ENCODE results near the gene SLC7A5.
"Not testable (repeated sequence)": the region's sequence is repeated elsewhere in the genome, so short reads cannot be mapped to it uniquely, and the experiment has no call there.

SLC7A5 gene

DNA sequence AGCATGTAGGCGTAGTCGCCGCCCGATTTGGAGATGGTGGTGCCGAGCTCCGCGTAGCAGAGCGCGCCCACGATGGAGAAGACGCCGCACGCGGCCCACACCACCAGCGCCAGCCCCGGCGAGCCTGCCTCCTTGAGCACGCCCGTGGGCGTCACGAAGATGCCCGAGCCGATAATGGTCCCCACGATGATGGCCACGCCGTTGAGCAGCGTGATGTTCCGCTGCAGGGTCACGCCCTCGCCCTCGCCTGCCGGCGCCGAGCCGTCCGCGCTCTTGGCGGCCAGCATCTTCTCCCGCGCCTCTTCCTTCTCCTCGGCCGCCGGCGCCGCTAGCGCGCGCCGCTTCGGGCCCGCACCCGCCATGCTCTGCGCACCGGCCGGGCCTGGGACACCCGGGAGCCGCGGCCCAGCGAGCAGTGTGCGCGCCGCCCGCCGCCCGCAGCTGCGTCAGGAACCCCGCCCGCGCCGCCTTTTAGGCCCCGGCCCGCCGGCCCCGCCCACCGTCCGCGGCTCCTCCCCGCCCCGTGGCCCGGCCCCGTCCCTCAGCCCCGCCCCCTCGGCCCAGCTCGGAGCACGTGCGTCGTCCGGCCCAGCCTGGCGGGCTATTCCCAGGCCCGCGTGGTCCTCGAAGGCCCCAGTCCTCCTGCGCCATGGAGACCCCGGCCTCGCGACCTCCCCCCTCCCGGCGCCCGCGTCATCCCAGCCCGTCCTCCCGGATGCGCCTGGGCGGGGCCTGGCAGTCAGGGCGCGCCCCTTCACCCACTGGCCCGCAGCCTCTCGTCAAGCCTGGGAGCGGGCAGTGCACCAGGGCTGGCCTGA lies at the start of gene SLC7A5:
Gene SLC7A5 (minus strand): TSS at position 447 of the 818 bp plus-strand sequence. CDS start 85 bp downstream, at position 362.
- H3K4me2 ChIP-seq = peak within 1 kb of the TSS; percentile 96
- H3K36me3 ChIP-seq = peaks cover 15% of the 10 kb centered on the region
- H3K27ac ChIP-seq = peak within 1 kb of the TSS; percentile 87
- H3K9me3 ChIP-seq, H3K27me3 ChIP-seq: not testable (repeated sequence)
- H3K9ac ChIP-seq = peak within 1 kb of the TSS; percentile 93
- peaks cover 49% of the 10 kb centered on the region for H4K20me1 ChIP-seq
- H3K4me3 ChIP-seq = peak within 1 kb of the TSS; percentile 88
- peaks cover 61% of the 10 kb centered on the region for H3K4me1 ChIP-seq

DNA sequence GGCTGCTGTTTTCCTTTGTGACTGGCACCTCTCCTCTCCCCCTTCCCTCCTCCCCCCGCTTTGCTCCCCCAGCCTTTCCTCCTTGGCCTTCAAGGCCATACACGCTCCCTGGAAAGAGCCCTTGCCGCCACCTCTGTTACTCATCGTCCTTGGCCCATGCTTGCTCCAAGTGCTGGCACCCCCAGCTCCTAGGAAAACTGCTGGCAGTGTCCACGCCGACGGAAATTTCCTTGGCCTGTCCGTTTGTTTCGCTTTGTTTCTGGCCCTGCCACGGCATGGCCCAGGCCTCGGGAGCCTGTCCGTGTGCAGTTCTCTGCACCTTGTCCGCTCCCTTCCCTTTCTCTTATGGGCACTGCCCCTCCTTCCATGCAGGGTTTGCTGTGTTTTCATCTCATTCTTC lies 49.0 kb upstream of the SLC7A5 start:
- H3K27me3 ChIP-seq = peaks cover 22% of the 10 kb centered on the region; the same call in 1 of the 2 replicates

DNA sequence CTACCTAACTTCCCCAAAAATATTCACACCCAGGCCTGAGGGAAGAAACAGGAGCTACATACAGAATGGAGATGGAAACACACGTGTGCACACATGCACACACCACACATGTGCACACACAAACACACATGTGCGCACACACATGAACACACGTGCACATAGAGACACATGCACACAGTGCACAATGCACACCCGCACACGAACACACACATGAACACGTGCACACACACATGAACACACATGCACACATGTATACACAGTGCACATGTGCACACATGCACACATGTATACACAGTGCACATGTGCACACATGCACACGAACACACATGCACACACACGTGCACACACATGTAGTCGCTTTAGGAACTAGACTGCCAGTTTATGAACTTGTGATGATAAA lies 48.2 kb upstream of the SLC7A5 start:
- Histone ChIP-seq H3K27ac (no peak overlapping the region), H3K9ac (no peak overlapping the region), H3K4me2 (no peak overlapping the region), H3K4me3 (no peak overlapping the region), H3K27me3 (peaks cover 14% of the 10 kb centered on the region; the same call in 1 of the 2 replicates), H3K4me1 (peaks cover 25% of the 10 kb centered on the region), H3K36me3 (no peaks in the 10 kb centered on the region), H3K9me3 (no peaks in the 10 kb centered on the region), H4K20me1 (no peaks in the 10 kb centered on the region)
- no peak for TF ChIP-seq Cebpa-rat (IDR thresholded peaks at IDR 0.05)

More for the DNA sequence above, 49.0 kb upstream of the SLC7A5 start:
- peaks cover 25% of the 10 kb centered on the region for H3K4me1 ChIP-seq
- no peak overlapping the region for H3K4me2 ChIP-seq
- H3K9me3 ChIP-seq = no peaks in the 10 kb centered on the region
- no peak for TF ChIP-seq Cebpa-rat (IDR thresholded peaks at IDR 0.05)
- H3K27ac ChIP-seq = no peak overlapping the region
- H3K9ac ChIP-seq = no peak overlapping the region
- H4K20me1 ChIP-seq = no peaks in the 10 kb centered on the region
- no peak overlapping the region for H3K4me3 ChIP-seq
- no peaks in the 10 kb centered on the region for H3K36me3 ChIP-seq

DNA sequence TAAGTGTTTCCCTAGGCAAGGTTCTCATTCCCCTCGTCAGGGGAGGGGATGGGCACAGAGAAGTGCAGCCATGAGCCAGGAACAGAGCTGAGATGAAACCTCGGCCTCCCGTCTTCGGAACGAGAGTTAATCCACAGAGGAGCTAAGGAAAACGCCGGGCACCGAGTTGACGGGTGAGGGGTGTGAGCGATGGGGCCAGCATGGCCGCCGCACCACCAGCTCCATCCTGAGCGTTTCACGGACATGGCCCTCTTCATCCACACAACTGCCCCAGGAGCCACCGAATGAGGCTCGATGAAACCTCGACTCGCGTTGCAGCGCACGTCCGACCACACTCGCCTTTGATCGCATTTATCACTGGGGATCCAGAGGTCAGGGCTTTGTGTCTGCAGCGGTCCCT lies 45.5 kb upstream of the SLC7A5 start:
- Histone ChIP-seq H3K9ac (no peak overlapping the region), H3K9me3 (no peaks in the 10 kb centered on the region), H3K27me3 (peaks cover 10% of the 10 kb centered on the region; the same call in 1 of the 2 replicates), H3K4me2 (no peak overlapping the region), H3K36me3 (no peaks in the 10 kb centered on the region), H3K4me1 (peaks cover 41% of the 10 kb centered on the region), H3K27ac (no peak overlapping the region), H4K20me1 (no peaks in the 10 kb centered on the region), H3K4me3 (no peak overlapping the region)
- no peak for TF ChIP-seq Cebpa-rat (IDR thresholded peaks at IDR 0.05)

DNA sequence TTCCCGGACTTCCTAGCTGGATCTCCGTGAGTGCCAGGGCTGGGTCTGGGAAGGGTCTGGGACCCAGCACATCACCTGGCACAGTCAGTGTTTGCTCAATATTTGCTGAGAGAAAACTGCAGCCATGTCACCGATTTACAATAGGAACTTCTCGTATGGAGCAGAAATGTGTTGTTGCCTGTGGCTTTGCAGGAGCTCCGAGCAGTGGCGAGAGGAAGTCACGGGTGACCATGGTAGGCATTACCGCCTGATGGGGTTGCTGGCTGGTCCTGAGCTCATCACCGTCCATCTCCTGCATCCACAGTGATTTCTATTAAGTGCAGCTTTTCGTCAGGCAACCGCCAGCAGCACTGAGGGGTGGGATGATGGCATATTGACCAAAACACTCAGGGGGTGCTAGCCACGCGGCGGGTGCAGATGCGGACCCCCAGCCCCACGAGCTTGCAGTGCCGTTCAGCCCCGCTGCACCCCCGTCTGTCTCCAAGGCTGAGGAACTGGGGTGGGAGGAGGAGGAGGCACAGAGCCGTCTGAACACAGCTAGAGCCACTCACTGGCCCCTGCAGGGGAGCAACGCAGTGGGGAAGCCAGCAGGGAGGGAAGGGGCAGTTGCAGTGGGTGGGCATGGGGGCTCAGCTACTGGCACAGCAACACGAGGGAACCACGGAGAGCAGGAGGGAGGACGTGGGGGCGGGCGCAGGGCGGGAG lies 44.9 kb upstream of the SLC7A5 start:
- not testable (repeated sequence) for H4K20me1 ChIP-seq, H3K27me3 ChIP-seq, H3K27ac ChIP-seq

DNA sequence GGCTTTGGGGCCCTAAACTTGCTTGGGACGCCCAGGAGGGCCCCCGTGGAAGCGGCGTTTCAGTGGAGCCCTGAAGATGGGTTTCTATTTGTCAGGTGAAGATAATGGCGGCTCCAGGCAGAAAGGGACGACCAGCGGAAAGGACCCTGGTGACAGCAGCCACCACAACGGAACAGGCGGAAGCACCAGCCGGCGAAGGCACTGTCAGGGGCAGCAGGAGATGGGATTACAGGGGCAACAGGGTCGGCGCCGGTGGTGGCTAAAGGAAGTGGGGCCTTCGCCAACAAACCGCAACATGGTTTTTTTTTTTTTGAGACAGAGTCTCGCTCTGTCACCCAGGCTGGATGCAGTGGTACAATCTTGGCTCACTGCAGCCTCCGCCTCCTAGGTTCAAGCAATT lies 43.4 kb upstream of the SLC7A5 start:
- Histone ChIP-seq H3K27ac (peak overlapping the region; percentile 45), H3K9ac (0 out of 2 replicates have a peak overlapping the region, but pooled peaks have one; percentile 32), H3K27me3 (peaks cover 14% of the 10 kb centered on the region; the same call in 1 of the 2 replicates), H3K4me1 (peaks cover 55% of the 10 kb centered on the region), H3K4me2 (peak overlapping the region; percentile 83), H3K4me3 (0 out of 2 replicates have a peak overlapping the region, but pooled peaks have one; percentile 25)
- H3K9me3 ChIP-seq, H3K36me3 ChIP-seq, H4K20me1 ChIP-seq: not testable (repeated sequence)

More for the DNA sequence above, 44.9 kb upstream of the SLC7A5 start:
- H3K4me3 ChIP-seq, H3K9me3 ChIP-seq, H3K9ac ChIP-seq, H3K36me3 ChIP-seq: not testable (repeated sequence)
- H3K4me2 ChIP-seq = peak overlapping the region; percentile 83
- H3K4me1 ChIP-seq = peaks cover 46% of the 10 kb centered on the region

DNA sequence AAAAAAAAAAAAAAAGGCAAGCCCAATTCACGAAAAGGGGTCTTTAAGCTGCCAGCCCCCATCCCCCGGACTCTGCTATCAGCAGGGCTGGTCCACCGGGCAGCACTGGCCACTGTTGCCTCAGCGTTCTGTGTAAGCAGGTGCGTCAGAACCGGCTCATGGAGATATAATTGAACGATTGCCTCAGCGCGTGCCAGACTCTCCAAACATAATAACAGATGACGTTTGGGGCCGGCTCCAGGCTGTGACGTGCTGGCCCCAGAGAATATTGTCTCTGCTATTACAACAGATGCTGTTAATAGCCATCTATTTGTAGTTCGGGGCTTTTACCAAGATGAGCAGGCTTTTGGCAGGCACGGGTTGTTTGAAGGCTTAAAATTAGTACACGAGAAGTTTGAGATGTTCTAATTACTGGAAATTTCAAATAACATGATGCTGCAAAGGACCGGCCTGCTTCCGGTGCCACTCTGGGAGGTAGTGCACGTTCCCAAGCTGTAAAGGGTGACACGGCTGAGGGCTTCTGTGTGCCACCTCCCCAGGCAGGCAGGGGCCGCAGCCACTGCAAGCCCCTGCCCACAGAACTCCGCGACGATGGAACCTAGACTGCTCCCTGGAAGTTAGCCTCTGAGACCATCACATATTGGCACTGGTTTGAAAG lies 41.9 kb upstream of the SLC7A5 start:
- H3K27ac ChIP-seq, H3K9me3 ChIP-seq, H4K20me1 ChIP-seq, H3K9ac ChIP-seq, H3K36me3 ChIP-seq, H3K4me3 ChIP-seq: not testable (repeated sequence)
- Histone ChIP-seq H3K4me1 (peaks cover 64% of the 10 kb centered on the region), H3K27me3 (peaks cover 14% of the 10 kb centered on the region; the same call in 1 of the 2 replicates), H3K4me2 (peak overlapping the region; percentile 83)

DNA sequence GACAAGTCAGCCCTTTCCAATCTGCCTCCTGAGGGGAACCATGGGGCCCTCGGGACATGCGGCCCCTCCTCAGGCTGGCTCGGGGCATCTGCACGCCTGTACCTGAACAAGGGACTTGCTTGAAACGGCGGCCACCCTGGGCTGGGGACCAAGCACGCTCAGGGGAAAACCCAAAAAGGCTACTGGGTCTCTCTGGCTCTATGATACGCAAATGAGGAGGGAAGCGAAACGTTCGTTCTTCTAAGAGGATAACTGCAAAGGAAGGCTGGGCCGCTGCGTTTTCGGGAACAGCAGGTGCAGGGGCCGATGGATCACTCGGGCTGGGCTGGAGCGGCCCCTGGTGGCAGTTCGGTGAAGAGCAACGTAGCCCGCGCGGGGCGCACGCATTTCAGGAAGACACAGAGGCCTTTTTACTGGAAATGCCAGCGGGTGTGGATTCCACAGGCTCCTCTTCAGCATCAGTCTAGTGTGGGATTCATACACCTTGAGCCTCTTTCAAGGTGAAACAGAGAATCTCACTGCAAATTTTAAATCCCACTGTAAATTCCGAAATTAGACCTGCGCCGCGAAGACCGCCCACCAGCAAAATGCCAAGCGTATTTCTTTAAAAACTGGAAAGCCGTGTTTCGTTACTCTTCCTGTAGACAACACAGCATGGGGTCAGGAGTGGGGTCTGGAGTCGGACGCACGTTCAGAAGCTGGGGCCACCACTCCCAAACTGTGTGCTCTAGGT lies 40.1 kb upstream of the SLC7A5 start:
- H3K4me1 ChIP-seq = peaks cover 74% of the 10 kb centered on the region
- H3K9ac ChIP-seq, H4K20me1 ChIP-seq, H3K4me3 ChIP-seq, H3K27ac ChIP-seq, H3K36me3 ChIP-seq, H3K9me3 ChIP-seq: not testable (repeated sequence)
- H3K27me3 ChIP-seq = peaks cover 11% of the 10 kb centered on the region; the same call in 1 of the 2 replicates
- peak overlapping the region; percentile 74 for H3K4me2 ChIP-seq

DNA sequence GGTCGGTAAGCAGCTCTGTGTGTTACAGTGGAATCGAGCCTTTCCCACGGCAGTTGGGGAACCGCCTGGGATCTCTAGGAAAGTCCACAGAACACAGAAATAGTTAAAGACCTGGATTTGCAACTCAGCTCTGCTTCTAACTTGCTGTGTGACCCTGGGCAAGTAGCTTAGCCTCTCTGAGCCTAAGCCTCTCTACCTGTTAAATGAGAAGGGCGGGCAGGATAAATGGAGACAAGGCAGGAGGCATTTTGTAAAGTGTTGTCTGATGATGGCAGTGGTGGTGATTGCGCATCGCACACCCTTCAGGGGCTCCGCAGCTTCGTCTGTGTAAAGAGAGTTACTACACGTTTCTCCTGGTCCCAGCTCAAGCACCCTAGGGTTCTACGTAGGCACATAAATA lies 38.8 kb upstream of the SLC7A5 start:
- not testable (repeated sequence) for H3K27ac ChIP-seq, H3K9me3 ChIP-seq, H3K36me3 ChIP-seq, H3K27me3 ChIP-seq, H4K20me1 ChIP-seq, H3K4me2 ChIP-seq, H3K4me3 ChIP-seq, H3K9ac ChIP-seq
- peaks cover 63% of the 10 kb centered on the region for H3K4me1 ChIP-seq

DNA sequence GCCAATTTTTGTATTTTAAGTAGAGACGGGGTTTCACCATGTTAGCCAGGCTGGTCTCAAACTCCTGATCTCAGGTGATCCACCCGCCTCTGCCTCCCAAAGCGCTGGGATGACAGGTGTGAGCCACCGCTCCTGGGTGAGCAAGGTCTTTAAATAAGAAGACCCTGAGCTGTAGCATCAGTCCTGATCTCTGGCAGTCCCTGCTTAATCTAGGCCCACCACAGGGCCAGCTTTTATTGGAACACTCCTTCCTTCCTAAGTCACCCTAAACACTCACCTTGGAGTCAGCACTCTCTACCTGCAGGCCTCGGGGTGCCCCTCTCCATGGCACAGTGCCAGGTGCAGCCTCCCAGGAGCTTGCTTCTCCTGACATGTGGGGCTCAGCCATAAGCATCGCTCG lies 36.2 kb upstream of the SLC7A5 start:
- not testable (repeated sequence) for H3K36me3 ChIP-seq, H3K9ac ChIP-seq, H3K27ac ChIP-seq, H3K4me3 ChIP-seq, H4K20me1 ChIP-seq, H3K27me3 ChIP-seq, H3K9me3 ChIP-seq, H3K4me2 ChIP-seq
- peaks cover 37% of the 10 kb centered on the region for H3K4me1 ChIP-seq

DNA sequence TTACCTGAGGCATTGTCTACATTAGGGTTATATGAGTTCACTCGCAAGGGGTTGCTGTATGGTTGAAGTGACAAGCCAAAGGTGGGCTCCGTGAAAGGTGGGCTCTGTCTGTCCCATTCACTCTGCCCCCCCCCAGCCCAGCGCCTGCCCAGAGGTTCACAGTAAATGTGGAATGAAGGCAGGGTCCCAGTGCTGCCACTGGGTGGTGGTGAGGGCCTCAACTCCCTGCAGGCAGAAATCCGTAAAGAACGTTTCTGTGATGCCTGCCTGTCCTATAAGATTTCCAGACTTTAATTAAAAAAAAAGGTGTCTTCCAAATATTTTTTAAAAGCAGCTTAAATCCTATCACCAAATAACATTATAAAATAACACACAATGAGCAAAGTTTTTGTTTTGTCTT lies 35.7 kb upstream of the SLC7A5 start:
- not testable (repeated sequence) for H3K9ac ChIP-seq, H3K9me3 ChIP-seq, H3K4me2 ChIP-seq, H3K4me3 ChIP-seq, H3K27ac ChIP-seq, H4K20me1 ChIP-seq, H3K36me3 ChIP-seq, H3K27me3 ChIP-seq
- H3K4me1 ChIP-seq = peaks cover 40% of the 10 kb centered on the region

DNA sequence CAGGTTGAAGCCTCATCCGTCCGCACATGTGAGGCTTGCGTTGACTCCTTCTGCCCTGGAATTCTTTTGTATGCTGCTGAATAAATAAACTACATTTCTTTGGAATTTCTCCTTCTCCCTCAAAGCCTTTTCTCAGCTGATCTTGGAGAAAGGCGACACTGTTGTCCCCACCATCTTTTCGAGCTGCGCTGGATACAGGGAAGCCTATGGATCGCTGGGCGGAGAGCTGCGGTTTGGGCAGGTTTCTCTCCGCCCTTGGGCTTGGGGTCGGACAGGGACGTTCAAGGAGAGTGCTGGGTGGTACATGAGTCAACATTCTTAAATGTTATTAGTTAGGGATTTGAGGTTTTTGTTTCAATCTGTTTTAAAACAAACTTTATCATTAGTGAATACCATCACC lies 31.2 kb upstream of the SLC7A5 start:
- not testable (repeated sequence) for H3K27ac ChIP-seq, H4K20me1 ChIP-seq, H3K36me3 ChIP-seq

More for the DNA sequence above, 31.2 kb upstream of the SLC7A5 start:
- H3K9ac ChIP-seq, H3K4me3 ChIP-seq, H3K27me3 ChIP-seq, H3K9me3 ChIP-seq, H3K4me2 ChIP-seq: not testable (repeated sequence)
- peaks cover 51% of the 10 kb centered on the region for H3K4me1 ChIP-seq

Measured in BLaER1 (cell line).